Activated CD8-positive, alpha-beta T cell treated with anti-CD3 and anti-CD28 coated beads, Interleukin-2, amount 10 ng/mL, durations not matched to agents 7 days and 5 days (primary cell): ENCODE measurements around the gene PREX1. TPM values are rescaled to one million over a fixed set of nuclear protein-coding genes. Genes with fewer than 3 reads are reported as not detected.
"Not testable (repeated sequence)": the region's sequence is repeated elsewhere in the genome, so short reads cannot be mapped to it uniquely, and the experiment has no call there.

Experiments used
- ATAC-seq: fragments of 150-1000 bp; cut with Tn5 transposase; one replicate; pipeline ENCODE4 v1.10.0; 2021; ENCODE audit warnings: moderate library complexity
- CTCF ChIA-PET: fragments of 350-600 bp; sonication (Branson Sonifier 250); formaldehyde crosslinking; loops from one replicate; lab custom pipeline; 2021; ENCODE audit warnings: antibody characterized with exemption; lab: Charles Lee
- POLR2A ChIA-PET: fragments of 350-600 bp; sonication (Branson Sonifier 250); formaldehyde crosslinking; loops from one replicate; lab custom pipeline; 2021; ENCODE audit warnings: antibody characterized with exemption; lab: Charles Lee
- DNase-seq: peaks from one replicate; pipeline ENCODE4 v3.0.0-alpha.2; 2020
- H3K27ac Mint-ChIP-seq: one replicate; pipeline ENCODE4 v1.8.0; 2021; ENCODE audit warnings: mild to moderate bottlenecking, mixed read lengths
- H3K27me3 Mint-ChIP-seq: one replicate; pipeline ENCODE4 v1.8.0; 2021; ENCODE audit warnings: low read depth, mixed read lengths
- H3K36me3 Mint-ChIP-seq: one replicate; pipeline ENCODE4 v1.8.0; 2021; ENCODE audit warnings: low read depth, mixed read lengths
- H3K4me1 Mint-ChIP-seq: one replicate; pipeline ENCODE4 v1.8.0; 2021; ENCODE audit warnings: low read depth, mixed read lengths
- H3K4me3 Mint-ChIP-seq: one replicate; pipeline ENCODE4 v1.8.0; 2021; ENCODE audit warnings: mild to moderate bottlenecking, mixed read lengths
- H3K9me3 Mint-ChIP-seq: one replicate; pipeline ENCODE4 v1.8.0; 2022; ENCODE audit warnings: mixed read lengths; ENCODE audit not compliant: insufficient read depth
- total RNA-seq, 2 experiments: library from RNA; stranded (reverse); gene quantifications; one replicate each; pipeline ENCODE4 v1.2.3, GENCODE V29; 2021

The PREX1 gene
- total RNA-seq, 2 experiments from 2014 or later: 146 to 152 TPM

- ChIA-PET CTCF (no interaction called here), POLR2A (no interaction called here)
- Mint-ChIP-seq H3K4me3 (no peak overlapping the region), H3K27me3 (no peaks in the 10 kb centered on the region), H3K9me3 (peaks cover 9% of the 10 kb centered on the region), H3K4me1 (peaks cover 82% of the 10 kb centered on the region), H3K36me3 (peaks cover 73% of the 10 kb centered on the region), H3K27ac (no peak overlapping the region)
- no peak for ATAC-seq
- no peak for DNase-seq
Observed at GRCh38 chr20:48776306-48776705, 51.5 kb downstream of the PREX1 start.

- POLR2A ChIA-PET, ATAC-seq, H3K27me3 Mint-ChIP-seq, H3K9me3 Mint-ChIP-seq, CTCF ChIA-PET, DNase-seq, H3K4me3 Mint-ChIP-seq: not testable (repeated sequence)
- Mint-ChIP-seq H3K27ac (peak overlapping the region; percentile 81), H3K36me3 (peaks cover 72% of the 10 kb centered on the region), H3K4me1 (peaks cover 85% of the 10 kb centered on the region)
Observed at GRCh38 chr20:48775545-48775944, 52.3 kb downstream of the PREX1 start.

GRCh38 chr20:48774696-48775095, 53.1 kb downstream of the PREX1 start:
- ATAC-seq: no peak
- Mint-ChIP-seq H3K36me3 (peaks cover 68% of the 10 kb centered on the region), H3K27me3 (no peaks in the 10 kb centered on the region), H3K4me1 (peaks cover 85% of the 10 kb centered on the region), H3K4me3 (peak overlapping the region; percentile 15), H3K9me3 (peaks cover 9% of the 10 kb centered on the region), H3K27ac (peak overlapping the region; percentile 81)
- ChIA-PET POLR2A (no interaction called here), CTCF (interaction anchor here (1.1 kb wide), 1 partner anchor 9 kb away, joined by 3 read pairs; no protein-coding TSS in a partner anchor)
- no peak for DNase-seq

GRCh38 chr20:48773837-48774418, 53.9 kb downstream of the PREX1 start:
- no peaks in the 10 kb centered on the region for H3K27me3 Mint-ChIP-seq
- H3K4me3 Mint-ChIP-seq: no peak overlapping the region
- peak overlapping the region; percentile 81 for H3K27ac Mint-ChIP-seq
- peaks cover 5% of the 10 kb centered on the region for H3K9me3 Mint-ChIP-seq
- CTCF ChIA-PET: interaction anchor here (0.9 to 1.2 kb wide), 3 partner anchors 10 to 57 kb away, joined by 3 read pairs; no protein-coding TSS in a partner anchor
- ATAC-seq (no peak), DNase-seq (no peak)
- POLR2A ChIA-PET: no interaction called here
- H3K36me3 Mint-ChIP-seq: peaks cover 65% of the 10 kb centered on the region
- H3K4me1 Mint-ChIP-seq: peaks cover 87% of the 10 kb centered on the region

- no peak for ATAC-seq
- ChIA-PET CTCF (interaction anchor here (0.8 to 1.0 kb wide), 2 partner anchors 8 to 19 kb away, joined by 3 read pairs; no protein-coding TSS in a partner anchor), POLR2A (interaction anchor here (0.5 to 1.9 kb wide), 2 partner anchors 12 to 55 kb away, joined by 3 to 5 read pairs; partner anchors contain the start of gene PREX1)
- peaks cover 92% of the 10 kb centered on the region for H3K4me1 Mint-ChIP-seq
- H3K4me3 Mint-ChIP-seq: peak overlapping the region; percentile 0
- H3K27me3 Mint-ChIP-seq: no peaks in the 10 kb centered on the region
- H3K9me3 Mint-ChIP-seq: peaks cover 5% of the 10 kb centered on the region
- H3K36me3 Mint-ChIP-seq: peaks cover 62% of the 10 kb centered on the region
- peak overlapping the region; percentile 81 for H3K27ac Mint-ChIP-seq
- DNase-seq: no peak
Observed at GRCh38 chr20:48772183-48772976, 55.4 kb downstream of the PREX1 start.

- Mint-ChIP-seq H3K9me3 (peaks cover 1% of the 10 kb centered on the region), H3K27ac (no peak overlapping the region), H3K36me3 (peaks cover 62% of the 10 kb centered on the region), H3K4me1 (peaks cover 93% of the 10 kb centered on the region), H3K4me3 (no peak overlapping the region), H3K27me3 (no peaks in the 10 kb centered on the region)
- DNase-seq (no peak), ATAC-seq (no peak)
- ChIA-PET POLR2A (interaction anchor here (1.9 kb wide), 1 partner anchor 56 kb away, joined by 5 read pairs; the partner anchor contains the start of gene PREX1), CTCF (interaction anchor here (1.0 kb wide), 1 partner anchor 20 kb away, joined by 3 read pairs; no protein-coding TSS in a partner anchor)
Observed at GRCh38 chr20:48771542-48771941, 56.3 kb downstream of the PREX1 start.

- DNase-seq (no peak), ATAC-seq (no peak)
- POLR2A ChIA-PET: no interaction called here
- CTCF ChIA-PET: interaction anchor here (1.7 kb wide), 1 partner anchor 31 kb away, joined by 3 read pairs; no protein-coding TSS in a partner anchor
- Mint-ChIP-seq H3K4me1 (peaks cover 98% of the 10 kb centered on the region), H3K27me3 (no peaks in the 10 kb centered on the region), H3K9me3 (no peaks in the 10 kb centered on the region), H3K4me3 (no peak overlapping the region), H3K27ac (peak overlapping the region; percentile 80), H3K36me3 (peaks cover 63% of the 10 kb centered on the region)
Observed at GRCh38 chr20:48770700-48771442, 56.9 kb downstream of the PREX1 start.

- CTCF ChIA-PET: interaction anchor here (1.0 to 1.7 kb wide), 6 partner anchors 9 to 112 kb away, joined by 3 to 7 read pairs (median 4); no protein-coding TSS in a partner anchor
- peak; percentile 92 for ATAC-seq
Observed at GRCh38 chr20:48769069-48769983, 58.5 kb downstream of the PREX1 start.

GRCh38 chr20:48766961-48767960, 60.5 kb downstream of the PREX1 start:
- H3K4me1 Mint-ChIP-seq: peaks cover 93% of the 10 kb centered on the region
- DNase-seq: peak; percentile 50
- POLR2A ChIA-PET: no interaction called here
- peaks cover 62% of the 10 kb centered on the region for H3K36me3 Mint-ChIP-seq
- peak overlapping the region; percentile 16 for H3K4me3 Mint-ChIP-seq
- no peak for ATAC-seq
- H3K27ac Mint-ChIP-seq: peak overlapping the region; percentile 80
- H3K27me3 Mint-ChIP-seq: no peaks in the 10 kb centered on the region
- CTCF ChIA-PET: interaction anchor here (0.8 to 1.4 kb wide), 2 partner anchors 15 to 138 kb away, joined by 3 to 4 read pairs; no protein-coding TSS in a partner anchor
- peaks cover 6% of the 10 kb centered on the region for H3K9me3 Mint-ChIP-seq

More at GRCh38 chr20:48769069-48769983, 58.5 kb downstream of the PREX1 start:
- peaks cover 6% of the 10 kb centered on the region for H3K9me3 Mint-ChIP-seq
- DNase-seq: peak; percentile 95
- H3K4me3 Mint-ChIP-seq: peak overlapping the region; percentile 50
- peaks cover 95% of the 10 kb centered on the region for H3K4me1 Mint-ChIP-seq
- POLR2A ChIA-PET: interaction anchor here (0.7 to 1.2 kb wide), 4 partner anchors 9 to 53 kb away, joined by 4 to 5 read pairs (median 5); no protein-coding TSS in a partner anchor
- H3K27me3 Mint-ChIP-seq: no peaks in the 10 kb centered on the region
- peaks cover 59% of the 10 kb centered on the region for H3K36me3 Mint-ChIP-seq
- H3K27ac Mint-ChIP-seq: peak overlapping the region; percentile 80
